Measurements from ENCODE around the gene HMOX1. TPM values are rescaled to one million over a fixed set of nuclear protein-coding genes. Genes with fewer than 3 reads are reported as not detected.
A peak's percentile ranks its signal among the peaks of the same experiment; 100 is the strongest.

HMOX1 gene
- total RNA-seq, 2 donors from 2014 or later: 9.3 to 32.0 TPM

DNA sequence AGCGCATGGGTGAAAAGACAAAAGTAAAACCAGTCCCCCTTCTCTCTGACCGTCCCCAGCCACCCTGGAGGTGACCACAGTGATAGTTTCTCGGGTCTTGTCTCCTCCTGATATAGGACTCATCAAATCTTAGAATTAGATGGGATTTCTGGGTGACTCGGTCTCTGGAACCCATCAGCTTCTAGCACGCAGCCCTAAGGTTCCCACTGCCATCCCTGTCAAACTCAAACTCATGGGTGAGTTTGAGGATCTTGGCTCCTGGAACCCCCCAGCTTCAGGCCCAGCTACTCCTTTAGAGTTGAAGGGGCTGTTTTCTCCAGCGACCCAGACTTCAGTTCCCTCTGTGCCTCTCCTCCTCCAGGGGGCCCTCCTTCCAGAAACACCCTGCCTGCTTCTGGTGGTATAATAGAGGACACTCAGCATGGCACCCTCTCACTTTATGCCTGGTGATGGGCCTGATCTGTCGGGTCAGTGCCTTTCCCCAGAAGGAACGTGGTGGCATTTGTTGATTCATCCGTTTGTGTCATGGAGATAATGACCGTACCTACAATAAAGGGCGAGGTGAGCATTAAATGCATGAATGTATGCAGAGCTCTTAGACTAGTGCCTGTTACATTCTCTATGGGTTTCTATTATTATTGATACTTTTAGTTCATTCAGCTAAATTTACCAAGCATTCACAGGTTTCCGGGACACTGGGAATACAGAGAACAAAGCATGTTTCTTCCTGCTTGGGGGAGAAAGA, 50.8 kb downstream of the HMOX1 start:
- intact Hi-C loops (cut with DNase I): no loop called here
- 86 to 91% methylated on average over 12 of the region's 12 CpGs for WGBS, 2 donors

DNA sequence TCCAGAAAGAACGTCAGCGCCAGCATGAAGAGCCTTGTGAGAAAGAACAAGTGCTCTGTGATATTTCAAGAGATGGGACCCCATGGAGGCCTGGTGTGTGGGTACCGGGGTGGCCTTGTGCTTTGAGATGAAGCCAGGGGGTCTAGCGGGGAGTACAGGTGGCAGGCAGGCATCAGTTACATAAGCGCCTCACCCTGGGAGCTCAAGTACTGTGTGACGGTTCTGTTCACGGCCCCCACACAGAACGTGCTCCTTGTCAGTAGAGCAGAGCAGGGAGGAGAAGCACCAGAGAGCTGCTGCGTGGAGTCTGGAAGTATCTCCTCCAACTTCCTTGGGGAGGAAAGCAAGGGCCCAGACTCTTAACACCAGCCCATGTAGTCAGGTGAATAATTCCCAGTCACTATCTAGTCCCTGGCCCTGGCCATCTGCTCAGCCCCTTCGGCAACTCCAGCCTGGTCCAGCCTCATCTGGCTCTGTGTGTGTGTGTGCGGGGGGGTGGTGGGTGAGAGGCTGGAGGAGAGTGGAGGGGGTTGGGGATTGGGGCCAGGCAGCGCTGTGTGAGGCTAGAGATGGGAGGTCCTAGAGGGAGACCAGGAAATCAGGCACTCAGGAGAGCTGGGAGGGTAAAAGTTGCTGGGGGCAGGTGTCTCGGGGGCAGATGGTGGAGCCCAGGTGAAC, 51.5 kb downstream of the HMOX1 start:
- H3K4me1 ChIP-seq: peaks cover 16% of the 10 kb centered on the region
- no peaks in the 10 kb centered on the region for H3K27me3 ChIP-seq
- H3K9me3 ChIP-seq: peaks cover 0 to 8% (median 0%) of the 10 kb centered on the region in 3 donors
- no peak for ATAC-seq
- TF ChIP-seq, protein P1, sequence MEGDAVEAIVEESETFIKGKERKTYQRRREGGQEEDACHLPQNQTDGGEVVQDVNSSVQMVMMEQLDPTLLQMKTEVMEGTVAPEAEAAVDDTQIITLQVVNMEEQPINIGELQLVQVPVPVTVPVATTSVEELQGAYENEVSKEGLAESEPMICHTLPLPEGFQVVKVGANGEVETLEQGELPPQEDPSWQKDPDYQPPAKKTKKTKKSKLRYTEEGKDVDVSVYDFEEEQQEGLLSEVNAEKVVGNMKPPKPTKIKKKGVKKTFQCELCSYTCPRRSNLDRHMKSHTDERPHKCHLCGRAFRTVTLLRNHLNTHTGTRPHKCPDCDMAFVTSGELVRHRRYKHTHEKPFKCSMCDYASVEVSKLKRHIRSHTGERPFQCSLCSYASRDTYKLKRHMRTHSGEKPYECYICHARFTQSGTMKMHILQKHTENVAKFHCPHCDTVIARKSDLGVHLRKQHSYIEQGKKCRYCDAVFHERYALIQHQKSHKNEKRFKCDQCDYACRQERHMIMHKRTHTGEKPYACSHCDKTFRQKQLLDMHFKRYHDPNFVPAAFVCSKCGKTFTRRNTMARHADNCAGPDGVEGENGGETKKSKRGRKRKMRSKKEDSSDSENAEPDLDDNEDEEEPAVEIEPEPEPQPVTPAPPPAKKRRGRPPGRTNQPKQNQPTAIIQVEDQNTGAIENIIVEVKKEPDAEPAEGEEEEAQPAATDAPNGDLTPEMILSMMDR (IDR thresholded peaks at IDR 0.05): no peak
- TF ChIP-seq POLR2A (IDR thresholded peaks at IDR 0.05): no peak
- intact Hi-C loops (cut with DNase I): no loop called here
- H3K36me3 ChIP-seq (replicated peaks in 1 of 2; ENCODE audit: insufficient read depth in 1 of 2, low read depth in 2 of 2): no peaks in the 10 kb centered on the region
- H3K4me3 ChIP-seq: no peak overlapping the region
- 95 to 96% methylated on average over 13 of the region's 13 CpGs for WGBS, 2 donors
- no peak for DNase-seq
- no peak overlapping the region for H3K27ac ChIP-seq

More for the DNA sequence above, 50.8 kb downstream of the HMOX1 start:
- ATAC-seq (no peak), DNase-seq (no peak)
- H3K27me3 ChIP-seq: no peaks in the 10 kb centered on the region
- H3K4me3 ChIP-seq: no peak overlapping the region
- TF ChIP-seq, protein P1 (IDR thresholded peaks at IDR 0.05): no peak
- TF ChIP-seq POLR2A (IDR thresholded peaks at IDR 0.05): no peak
- H3K4me1 ChIP-seq: peaks cover 16% of the 10 kb centered on the region
- peaks cover 0 to 8% (median 0%) of the 10 kb centered on the region in 3 donors for H3K9me3 ChIP-seq
- peak overlapping the region in 3 of 4 donors; percentile 52 to 77 (median 62) for H3K27ac ChIP-seq
- H3K36me3 ChIP-seq (replicated peaks in 1 of 2; ENCODE audit: insufficient read depth in 1 of 2, low read depth in 2 of 2): no peaks in the 10 kb centered on the region

DNA sequence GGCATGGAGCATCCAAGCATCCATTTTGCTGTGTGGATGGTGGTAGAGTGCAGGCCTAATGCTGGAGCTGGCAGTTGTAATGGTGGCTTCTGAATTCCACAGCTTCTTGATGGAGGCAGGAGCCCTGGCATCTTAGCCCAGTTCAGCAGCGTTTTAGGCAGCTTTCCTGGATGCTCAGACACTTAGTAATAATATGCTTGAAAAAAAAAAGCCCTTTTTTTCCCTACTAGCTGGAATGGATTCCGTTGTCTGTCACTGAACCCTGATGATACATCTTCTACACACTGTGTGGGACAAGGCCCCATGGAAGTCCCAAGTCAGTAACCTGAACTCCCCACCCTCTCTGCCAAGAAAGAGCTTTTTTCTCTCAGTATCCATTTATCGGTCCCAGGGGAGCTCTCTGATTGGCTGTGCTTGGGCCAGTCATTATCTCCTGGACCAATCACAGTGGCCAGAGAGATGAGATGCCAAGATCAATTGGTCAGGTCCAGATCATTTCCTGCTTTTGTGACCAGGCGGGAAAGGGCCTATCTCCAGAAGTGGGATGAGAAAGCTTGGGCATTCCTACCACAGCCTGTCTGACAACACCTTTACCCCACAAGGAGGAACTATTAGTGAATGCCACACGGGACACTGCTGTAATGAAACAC, 53.3 kb downstream of the HMOX1 start:
- DNase-seq (no peak), ATAC-seq (no peak)
- H3K27me3 ChIP-seq: no peaks in the 10 kb centered on the region
- intact Hi-C loops (cut with DNase I): no loop called here
- TF ChIP-seq, protein P1 (IDR thresholded peaks at IDR 0.05): no peak
- TF ChIP-seq POLR2A (IDR thresholded peaks at IDR 0.05): no peak
- no peaks in the 10 kb centered on the region for H3K36me3 ChIP-seq (replicated peaks in 1 of 2; ENCODE audit: insufficient read depth in 1 of 2, low read depth in 2 of 2)
- WGBS, 2 donors: 94 to 95% methylated on average over 4 to 5 of the region's 5 CpGs
- no peak overlapping the region for H3K4me3 ChIP-seq
- H3K27ac ChIP-seq: no peak overlapping the region
- H3K9me3 ChIP-seq: peaks cover 0 to 8% (median 0%) of the 10 kb centered on the region in 3 donors
- H3K4me1 ChIP-seq: peaks cover 16% of the 10 kb centered on the region

DNA sequence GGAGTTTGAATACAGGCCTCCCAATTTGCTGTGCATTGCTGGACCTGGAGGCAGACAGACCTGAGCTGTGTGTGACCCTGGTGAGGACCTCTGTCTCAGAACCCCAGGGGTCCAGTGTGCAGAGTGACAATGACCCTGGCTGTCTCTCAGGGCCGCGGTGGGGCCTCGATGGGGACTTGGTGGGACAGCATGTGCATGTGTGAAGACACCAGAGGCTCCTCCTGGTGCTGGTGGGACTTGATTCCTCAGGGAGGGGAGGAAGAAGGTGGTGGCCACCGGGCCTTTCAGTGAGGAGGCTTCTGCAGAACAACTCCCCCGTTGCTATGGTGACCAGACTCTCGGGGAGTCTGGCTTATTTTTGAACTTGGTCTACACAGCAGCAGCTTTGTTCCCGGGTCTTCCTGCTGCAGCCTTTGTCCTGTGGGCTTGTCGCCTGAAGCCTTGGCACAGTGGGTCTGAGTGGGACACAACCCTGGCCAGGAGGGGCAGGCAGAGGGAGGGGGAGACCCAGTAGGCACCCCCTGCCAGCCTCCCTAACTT, 54.4 kb downstream of the HMOX1 start:
- H3K9me3 ChIP-seq: peaks cover 0 to 8% (median 0%) of the 10 kb centered on the region in 3 donors
- H3K27me3 ChIP-seq: no peaks in the 10 kb centered on the region
- WGBS, 2 donors: 74 to 88% methylated on average over 5 of the region's 8 CpGs
- DNase-seq (no peak), ATAC-seq (no peak)
- H3K36me3 ChIP-seq (replicated peaks in 1 of 2; ENCODE audit: insufficient read depth in 1 of 2, low read depth in 2 of 2): no peaks in the 10 kb centered on the region
- H3K4me3 ChIP-seq: no peak overlapping the region
- H3K27ac ChIP-seq: no peak overlapping the region
- peaks cover 15% of the 10 kb centered on the region for H3K4me1 ChIP-seq
- TF ChIP-seq, protein P1 (IDR thresholded peaks at IDR 0.05): no peak
- TF ChIP-seq POLR2A (IDR thresholded peaks at IDR 0.05): no peak
- intact Hi-C loops (cut with DNase I): no loop called here
